Pancreas (tissue), 10 donors: ENCODE results near the gene RAB4A. TPM values are rescaled to one million over a fixed set of nuclear protein-coding genes. Genes with fewer than 3 reads are reported as not detected.

Experiments
- ATAC-seq, 4 donors: fragments of 200-7000 bp; cut with Tn5 transposase; one replicate each; pipeline versions ENCODE4 v1.8.0 to v1.9.1; 2020; ENCODE audit warnings: mild to moderate bottlenecking in 4 of 4, moderate library complexity in 4 of 4
- DNase-seq, 6 donors: peaks; one replicate each; pipeline ENCODE4 v3.0.0-alpha.2; 2020
- FAIRE-seq: peaks from 2 replicates; lab custom pipeline; 2012; peaks lifted over from hg19 to GRCh38; lab: Jason Lieb, UNC
- H3K27ac ChIP-seq, 4 donors: fragments of 200-600 bp; sonication (generic); 1 replicate in 3 of 4; 2 replicates in 1 of 4; pipeline versions ENCODE4 v1.5.0 to v1.8.0; 2020
- H3K27me3 ChIP-seq, 4 donors: fragments of 200-600 bp; one replicate each; pipeline ENCODE4 v1.8.0; 2021
- H3K36me3 ChIP-seq, 3 donors: fragments of 200-600 bp; sonication (generic) in 1 of 3; one replicate each; pipeline versions ENCODE4 v1.5.0 to v1.8.0; 2020 to 2021
- H3K4me1 ChIP-seq, 3 donors: fragments of 200-600 bp; one replicate each; pipeline ENCODE4 v1.8.0; 2021
- H3K4me3 ChIP-seq, 4 donors: fragments of 200-600 bp; sonication (generic) in 2 of 4; one replicate each; pipeline versions ENCODE4 v1.5.0 to v1.8.0; 2020 to 2021
- H3K9me3 ChIP-seq, 4 donors: fragments of 200-600 bp; one replicate each; pipeline ENCODE4 v1.8.0; 2021
- CTCF ChIP-seq, 4 donors: fragments of 200-600 bp; sonication (generic) in 3 of 4; IDR thresholded peaks; one replicate each; pipeline versions ENCODE4 v1.5.0 to v1.8.0; 2021; ENCODE audit warnings: antibody characterized with exemption in 4 of 4
- WGBS, 2 donors: extraction: QIAGEN DNeasy Blood & Tissue Kit; methylation state at CpG; one replicate each; pipeline ENCODE4 v1.1.7; 2013; 5-methylcytosine and 5-hydroxymethylcytosine counted together
- intact Hi-C, 3 donors: fragments of 100-400 bp; cut with DNase I; formaldehyde crosslinking; loops; one replicate each; pipeline versions ENCODE4 v1.11.1 to v1.14.2; 2022
- polyA plus RNA-seq, 2 donors: library from polyadenylated mRNA; stranded (reverse); fragments of 200-250 nt; gene quantifications; one replicate each; pipeline ENCODE4 v1.2.3, GENCODE V29; 2013
- total RNA-seq, 6 donors: library from RNA; stranded (reverse); fragmentation: NEBNext Ultra II Directional in 4 of 6; extraction: Animal tissue kit (Norgen Biotek cat#: 25700) in 4 of 6; gene quantifications; one replicate each; pipeline versions ENCODE4 v1.2.1 to v1.2.4, GENCODE V29; 2021 to 2023
- donor health status: healthy with polysubstance abuse.
- donor health status: DM: no; HTN: no; CAD: no; lungs with moderate emphysema.
- donor health status: DM: no; HTN: no; CAD: no.
- donor health status: control.
- donor health status: control.
- donor health status: Bipolar disorder and iron deficiency.
- donor health status: DM: yes; HTN: yes; CAD: no.
- donor health status: DM: no; HTN: no; CAD: no.
- donor health status: DM: no; HTN: no; CAD: no.
- donor health status: DM: yes; HTN: yes; CAD: no.

RAB4A gene
- total and polyA plus RNA-seq, 8 donors = 14.5 to 67.4 (median 53.7) TPM

- Histone ChIP-seq H3K4me3 (no peak overlapping the region), H3K27ac (no peak overlapping the region), H3K4me1 (peaks cover 0 to 4% (median 0%) of the 10 kb centered on the region in 3 donors), H3K9me3 (no peaks in the 10 kb centered on the region), H3K27me3 (no peaks in the 10 kb centered on the region), H3K36me3 (no peaks in the 10 kb centered on the region)
- WGBS, 2 donors = 83 to 89% methylated on average over 16 of the region's 16 CpGs
- FAIRE-seq (no peak), ATAC-seq (no peak), DNase-seq (no peak)
- no peak for TF ChIP-seq CTCF (IDR thresholded peaks at IDR 0.05)
- intact Hi-C loops = no loop called here
Observed at GRCh38 chr1:229344139-229344538, 73.2 kb downstream of the RAB4A start.

GRCh38 chr1:229344937-229345684, 74.2 kb downstream of the RAB4A start:
- no peak for TF ChIP-seq CTCF (IDR thresholded peaks at IDR 0.05)
- Histone ChIP-seq H3K4me3 (no peak overlapping the region), H3K4me1 (peaks cover 0 to 4% (median 0%) of the 10 kb centered on the region in 3 donors), H3K36me3 (no peaks in the 10 kb centered on the region), H3K9me3 (no peaks in the 10 kb centered on the region), H3K27me3 (no peaks in the 10 kb centered on the region), H3K27ac (no peak overlapping the region)
- intact Hi-C loops = no loop called here
- DNase-seq = no peak
- no peak for ATAC-seq
- 59 to 68% methylated on average over 8 of the region's 8 CpGs for WGBS, 2 donors
- FAIRE-seq = no peak

GRCh38 chr1:229347528-229347927, 76.6 kb downstream of the RAB4A start:
- H3K4me3 ChIP-seq = no peak overlapping the region
- H3K36me3 ChIP-seq = no peaks in the 10 kb centered on the region
- ATAC-seq (no peak), DNase-seq (no peak), FAIRE-seq (no peak)
- no peaks in the 10 kb centered on the region for H3K9me3 ChIP-seq
- no peak overlapping the region for H3K27ac ChIP-seq
- H3K4me1 ChIP-seq = no peaks in the 10 kb centered on the region
- intact Hi-C loops = no loop called here
- no peak for TF ChIP-seq CTCF (IDR thresholded peaks at IDR 0.05)
- H3K27me3 ChIP-seq = no peaks in the 10 kb centered on the region
- WGBS, 2 donors = 74 to 76% methylated on average over 3 of the region's 3 CpGs

- no peak for FAIRE-seq
- H3K27ac ChIP-seq = no peak overlapping the region
- WGBS, 2 donors = 60 to 74% methylated on average over 8 of the region's 8 CpGs
Observed at GRCh38 chr1:229349463-229350385, 78.8 kb downstream of the RAB4A start.

More at GRCh38 chr1:229349463-229350385, 78.8 kb downstream of the RAB4A start:
- DNase-seq (no peak), ATAC-seq (no peak)
- Histone ChIP-seq H3K27me3 (no peaks in the 10 kb centered on the region), H3K36me3 (no peaks in the 10 kb centered on the region), H3K9me3 (no peaks in the 10 kb centered on the region), H3K4me1 (no peaks in the 10 kb centered on the region), H3K4me3 (no peak overlapping the region)
- intact Hi-C loops = no loop called here
- no peak for TF ChIP-seq CTCF (IDR thresholded peaks at IDR 0.05)
